HepG2 (cell line): ENCODE measurements around the gene CAMSAP3. TPM values are rescaled to one million over a fixed set of nuclear protein-coding genes. Genes with fewer than 3 reads are reported as not detected.

ENCODE experiments used
- CCAR2 ChIP-seq: fragments of 200-400 bp; formaldehyde crosslinking; optimal IDR thresholded peaks from 2 replicates; pipeline ENCODE3; 2018; ENCODE audit warnings: low read depth, mild to moderate bottlenecking, low read length, moderate library complexity
- GMEB1 ChIP-seq: sonication (generic); formaldehyde crosslinking; IDR thresholded peaks from 2 replicates; pipeline ENCODE4 v1.5.1; 2020; ENCODE audit warnings: missing genetic modification reagents, mild to moderate bottlenecking, borderline replicate concordance
- JARID2 ChIP-seq: sonication (generic); formaldehyde crosslinking; IDR thresholded peaks from 2 replicates; pipeline ENCODE4 v1.8.1; 2023; ENCODE audit warnings: missing genetic modification reagents, inconsistent platforms; ENCODE audit not compliant: insufficient replicate concordance
- MYC ChIP-seq: sonication (generic); formaldehyde crosslinking; IDR thresholded peaks from 2 replicates; pipeline ENCODE4 v1.9.0; 2021; ENCODE audit warnings: missing genetic modification reagents, borderline replicate concordance
- PRMT3 ChIP-seq: sonication (generic); formaldehyde crosslinking; IDR thresholded peaks from 2 replicates; pipeline ENCODE4 v1.8.1; 2022; ENCODE audit warnings: low read depth, mild to moderate bottlenecking, moderate library complexity, missing genetic modification reagents, borderline replicate concordance
- RERE ChIP-seq: IDR thresholded peaks from 2 replicates; pipeline ENCODE4 v1.6.1; 2016; ENCODE audit warnings: low read depth, missing genetic modification reagents, missing compliant biosample characterization
- RFX5 ChIP-seq: IDR thresholded peaks from 2 replicates; pipeline ENCODE4 v1.6.1; 2011; ENCODE audit warnings: low read depth, low read length, improper control_type of control experiment
- SRSF1 ChIP-seq: fragments of 200-400 bp; formaldehyde crosslinking; optimal IDR thresholded peaks from 2 replicates; pipeline ENCODE3; 2017; ENCODE audit warnings: mild to moderate bottlenecking, low read depth, low read length, moderate library complexity
- ZBTB7B ChIP-seq: sonication (generic); formaldehyde crosslinking; IDR thresholded peaks from 2 replicates; pipeline ENCODE4 v1.4.0; 2020; ENCODE audit warnings: missing genetic modification reagents
- ZGPAT ChIP-seq: IDR thresholded peaks from 2 replicates; pipeline ENCODE4 v1.6.1; 2016; ENCODE audit warnings: mild to moderate bottlenecking
- ZNF253 ChIP-seq: sonication (generic); formaldehyde crosslinking; IDR thresholded peaks from 2 replicates; pipeline ENCODE4 v1.8.0; 2022; ENCODE audit warnings: mild to moderate bottlenecking, missing genetic modification reagents, borderline replicate concordance
- ZNF362 ChIP-seq: sonication (generic); formaldehyde crosslinking; IDR thresholded peaks from 2 replicates; pipeline ENCODE4 v1.4.0; 2020; ENCODE audit warnings: missing genetic modification reagents, mild to moderate bottlenecking, borderline replicate concordance
- ZNF574 ChIP-seq: sonication (generic); formaldehyde crosslinking; IDR thresholded peaks from 2 replicates; pipeline ENCODE4 v1.4.0; 2020; ENCODE audit warnings: missing genetic modification reagents
- ZNF839 ChIP-seq: sonication (generic); formaldehyde crosslinking; IDR thresholded peaks from 2 replicates; pipeline ENCODE4 v1.4.0; 2020; ENCODE audit warnings: missing genetic modification reagents, mild to moderate bottlenecking, borderline replicate concordance
- polyA plus RNA-seq, 8 experiments: library from polyadenylated mRNA; depleted of rRNA in 3 of 8; stranded (reverse) in 7 of 8; unstranded in 1 of 8; fragments of >200 nt; fragmentation: Illumina TruSeq in 4 of 8; extraction: Trizol in 4 of 8; gene quantifications; 2 replicates each; pipeline versions ENCODE4 v1.2.1 to v1.2.3, GENCODE V29; 2011 to 2016; ENCODE audit warnings: low read depth in 4 of 8, missing spikeins in 1 of 8, mixed read lengths in 1 of 8; ENCODE audit not compliant: insufficient read depth in 1 of 8
- total RNA-seq, 5 experiments: library from RNA; depleted of rRNA; stranded (reverse); fragments of >200 nt; fragmentation: Illumina TruSeq; extraction: Trizol; gene quantifications; 2 replicates each; pipeline ENCODE4 v1.2.3, GENCODE V29; 2016; ENCODE audit warnings: low read depth in 1 of 5

Gene CAMSAP3
- total and polyA plus RNA-seq, 2 of the 13 experiments (the other 11 are each of a cell fraction or from before 2014, with no cell fraction given) = 10.8 to 11.8 TPM

- TF ChIP-seq ZGPAT (CRISPR knock-in tag) (peak; percentile 79; the same call in 1 of the 2 replicates), ZNF362 (CRISPR knock-in tag) (no peak), GMEB1 (CRISPR knock-in tag) (no peak), ZNF839 (no peak), ZBTB7B (CRISPR knock-in tag) (peak; percentile 94), ZNF253 (CRISPR knock-in tag) (peak; percentile 87; the same call in 1 of the 2 replicates), PRMT3 (no peak), MYC (peak; percentile 53; the same call in 1 of the 2 replicates), RERE (CRISPR knock-in tag) (peak; percentile 76; the same call in 1 of the 2 replicates), CCAR2 (no peak), ZNF574 (CRISPR knock-in tag) (peak; percentile 89), JARID2 (CRISPR knock-in tag) (peak; percentile 97), SRSF1 (no peak), RFX5 (no peak)
Measured at GRCh38 chr19:7562646-7563393, 32.8 kb upstream of the CAMSAP3 start (continued).
